Upper lobe of right lung (tissue), 1 donor: ENCODE measurements around the gene AIG1. TPM values are rescaled to one million over a fixed set of nuclear protein-coding genes. Genes with fewer than 3 reads are reported as not detected.
"Not testable (repeated sequence)": the region's sequence is repeated elsewhere in the genome, so short reads cannot be mapped to it uniquely, and the experiment has no call there.

ENCODE experiments used
- ATAC-seq: fragments of 200-7000 bp; cut with Tn5 transposase; one replicate; pipeline ENCODE4 v1.9.1; 2020; ENCODE audit warnings: mild to moderate bottlenecking, moderate library complexity
- DNase-seq: peaks from one replicate; pipeline ENCODE4 v3.0.0-alpha.2; 2020
- H3K27ac ChIP-seq: fragments of 200-600 bp; one replicate; pipeline ENCODE4 v1.8.0; 2022
- H3K27me3 ChIP-seq: fragments of 200-600 bp; one replicate; pipeline ENCODE4 v1.8.0; 2022; ENCODE audit warnings: mild to moderate bottlenecking
- H3K36me3 ChIP-seq: fragments of 200-600 bp; one replicate; pipeline ENCODE4 v1.8.0; 2022
- H3K4me1 ChIP-seq: fragments of 200-600 bp; one replicate; pipeline ENCODE4 v1.8.0; 2022
- H3K4me3 ChIP-seq: fragments of 200-600 bp; one replicate; pipeline ENCODE4 v1.8.0; 2022; ENCODE audit warnings: mild to moderate bottlenecking
- H3K9me3 ChIP-seq: fragments of 200-600 bp; one replicate; pipeline ENCODE4 v1.8.0; 2022
- CTCF ChIP-seq: fragments of 200-600 bp; IDR thresholded peaks from one replicate; pipeline ENCODE4 v1.8.0; 2022; ENCODE audit warnings: antibody characterized with exemption
- intact Hi-C: fragments of 100-400 bp; cut with DNase I; formaldehyde crosslinking; loops from one replicate; pipeline ENCODE4 v1.11.0; 2022
- total RNA-seq: library from RNA; stranded (reverse); fragmentation: NEBNext Ultra II Directional; extraction: Animal tissue kit (Norgen Biotek cat#: 25700); gene quantifications from one replicate; pipeline ENCODE4 v1.2.1, GENCODE V29; 2021
- donor health status: DM: no; HTN: yes; CAD: no; lungs with severe emphysema.

The AIG1 gene
- total RNA-seq, 1 donor from 2014 or later: 26.8 TPM

DNA sequence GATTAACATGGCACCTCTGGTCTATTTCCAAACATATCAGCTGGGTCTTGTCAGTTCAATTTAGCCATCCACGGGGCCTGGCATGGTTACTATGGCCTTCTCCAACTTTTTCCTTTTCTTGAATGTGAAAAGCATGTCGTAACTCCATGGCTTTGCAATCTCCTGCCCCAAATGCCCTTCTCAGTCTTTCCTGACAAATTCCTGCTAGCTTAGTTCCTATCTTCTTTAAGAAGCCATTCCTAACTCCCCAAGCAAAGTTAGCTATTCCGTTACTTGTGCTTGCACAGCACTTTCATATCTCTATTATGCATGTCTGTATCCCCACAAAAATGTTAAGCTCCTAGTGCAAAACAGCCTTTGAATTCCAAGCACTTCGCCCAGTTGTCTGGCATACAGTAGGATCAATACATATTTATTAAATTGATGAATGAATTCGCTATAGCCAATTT, 105.6 kb downstream of the AIG1 start:
- Histone ChIP-seq H3K4me3 (no peak overlapping the region), H3K27ac (no peak overlapping the region), H3K9me3 (no peaks in the 10 kb centered on the region), H3K36me3 (no peaks in the 10 kb centered on the region), H3K4me1 (no peaks in the 10 kb centered on the region), H3K27me3 (no peaks in the 10 kb centered on the region)
- intact Hi-C loops: no loop called here
- no peak for ATAC-seq
- TF ChIP-seq CTCF: no peak
- DNase-seq: no peak

DNA sequence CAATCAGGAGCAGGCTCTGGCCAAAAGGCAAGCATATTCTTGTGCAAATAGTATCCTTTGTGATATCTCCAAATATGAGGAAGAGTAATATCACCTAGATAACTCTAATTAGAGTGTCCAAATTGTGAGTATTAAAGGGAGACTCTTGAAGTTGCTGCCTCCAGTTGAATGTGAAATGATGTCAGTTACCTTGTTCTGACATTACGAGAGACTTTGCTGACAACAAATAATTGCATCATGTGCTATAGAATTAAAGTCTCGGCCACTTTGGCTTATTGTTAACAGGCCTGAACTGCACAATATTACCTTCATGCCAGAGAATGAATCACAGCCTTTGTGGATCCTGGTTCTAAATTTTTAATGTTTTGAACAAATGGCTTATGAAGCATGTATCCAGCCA, 106.5 kb downstream of the AIG1 start:
- no peaks in the 10 kb centered on the region for H3K9me3 ChIP-seq
- no peak overlapping the region for H3K4me3 ChIP-seq
- DNase-seq (no peak), ATAC-seq (no peak)
- H3K27ac ChIP-seq: no peak overlapping the region
- H3K27me3 ChIP-seq: no peaks in the 10 kb centered on the region
- H3K4me1 ChIP-seq: no peaks in the 10 kb centered on the region
- intact Hi-C loops: no loop called here
- no peak for TF ChIP-seq CTCF
- no peaks in the 10 kb centered on the region for H3K36me3 ChIP-seq

DNA sequence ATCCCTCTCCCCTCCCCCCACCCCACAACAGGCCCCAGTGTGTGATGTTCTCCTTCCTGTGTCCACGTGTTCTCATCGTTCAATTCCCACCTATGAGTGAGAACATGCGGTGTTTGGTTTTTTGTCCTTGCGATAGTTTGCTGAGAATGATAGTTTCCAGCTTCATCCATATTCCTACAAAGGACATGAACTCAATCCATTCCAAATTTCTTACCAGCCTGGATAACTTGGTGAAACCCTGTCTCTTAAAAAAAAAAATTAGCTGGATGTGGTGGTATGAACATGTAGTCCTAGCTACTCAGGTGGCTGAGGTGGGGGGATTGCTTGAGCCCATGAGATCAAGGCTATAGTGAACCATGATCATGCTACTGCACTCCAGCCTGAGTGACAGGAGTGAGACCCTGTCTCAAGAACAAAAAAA, 107.7 kb downstream of the AIG1 start:
- intact Hi-C loops, H3K4me3 ChIP-seq, H3K9me3 ChIP-seq, H3K27ac ChIP-seq, ATAC-seq, DNase-seq, H3K4me1 ChIP-seq, H3K36me3 ChIP-seq, H3K27me3 ChIP-seq: not testable (repeated sequence)

GRCh38 chr6:143169440-143169839, 108.8 kb downstream of the AIG1 start:
- H3K27me3 ChIP-seq: no peaks in the 10 kb centered on the region
- no peak overlapping the region for H3K4me3 ChIP-seq
- no peak for TF ChIP-seq CTCF
- no peaks in the 10 kb centered on the region for H3K4me1 ChIP-seq
- H3K9me3 ChIP-seq: no peaks in the 10 kb centered on the region
- intact Hi-C loops: no loop called here
- H3K27ac ChIP-seq: no peak overlapping the region
- H3K36me3 ChIP-seq: no peaks in the 10 kb centered on the region
- DNase-seq: no peak
- no peak for ATAC-seq

- H3K36me3 ChIP-seq: no peaks in the 10 kb centered on the region
- no peak overlapping the region for H3K4me3 ChIP-seq
- ATAC-seq: no peak
- H3K4me1 ChIP-seq: no peaks in the 10 kb centered on the region
- H3K9me3 ChIP-seq: peaks cover 7% of the 10 kb centered on the region
- DNase-seq: no peak
- no peaks in the 10 kb centered on the region for H3K27me3 ChIP-seq
- TF ChIP-seq CTCF: no peak
- intact Hi-C loops: no loop called here
- no peak overlapping the region for H3K27ac ChIP-seq
Observed at GRCh38 chr6:143174516-143174915, 113.8 kb downstream of the AIG1 start.

DNA sequence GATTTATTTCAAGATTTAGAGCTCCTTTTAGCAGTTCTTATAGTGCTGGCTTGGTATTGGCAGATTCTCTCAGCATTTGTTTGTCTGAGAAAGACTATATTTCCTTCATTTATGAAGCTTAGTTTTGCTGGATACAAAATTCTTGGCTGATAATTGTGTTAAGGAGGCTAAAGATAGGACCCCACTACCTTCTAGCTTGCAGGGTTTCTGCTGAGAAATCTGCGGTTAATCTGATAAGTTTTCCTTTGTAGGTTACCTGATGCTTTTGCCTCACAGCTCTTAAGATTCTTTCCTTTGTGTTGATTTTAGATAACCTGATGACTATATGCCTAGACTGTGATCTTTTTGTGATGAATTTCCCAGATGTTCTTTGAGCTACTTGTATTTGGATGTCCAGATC, 114.3 kb downstream of the AIG1 start:
- Histone ChIP-seq H3K27me3 (no peaks in the 10 kb centered on the region), H3K36me3 (no peaks in the 10 kb centered on the region), H3K4me1 (no peaks in the 10 kb centered on the region), H3K9me3 (peaks cover 7% of the 10 kb centered on the region), H3K27ac (no peak overlapping the region), H3K4me3 (no peak overlapping the region)
- DNase-seq (no peak), ATAC-seq (no peak)
- intact Hi-C loops: no loop called here
- no peak for TF ChIP-seq CTCF
